Gastrocnemius medialis (tissue), 4 donors: ENCODE data around the gene PLP2.

Experiments used
- CTCF ChIP-seq, 5 experiments: fragments of 450-650 bp in 3 of 5; fragments of 200-600 bp in 2 of 5; sonication (generic) in 2 of 5; IDR thresholded peaks in 4 of 5; conservative IDR thresholded peaks in 1 of 5; 1 replicate in 4 of 5; 2 replicates in 1 of 5; pipeline ENCODE4 v1.5.1; 2016 to 2019; ENCODE audit warnings: antibody characterized with exemption in 5 of 5, mild to moderate bottlenecking in 3 of 5, moderate library complexity in 3 of 5
- POLR2A ChIP-seq, 2 donors: fragments of 450-650 bp; IDR thresholded peaks; one replicate each; pipeline ENCODE4 v1.6.1; 2017; ENCODE audit warnings: antibody characterized with exemption in 2 of 2, mild to moderate bottlenecking in 2 of 2, moderate library complexity in 2 of 2

GRCh38 chrX:49122499-49122898 is 49.2 kb upstream of the PLP2 start:
- TF ChIP-seq CTCF (IDR thresholded peaks at IDR 0.05 in 4 of 5, conservative IDR thresholded peaks at IDR 0.05 in 1 of 5) = no peak
- no peak for TF ChIP-seq POLR2A (IDR thresholded peaks at IDR 0.05)
